WI38 (cell line): Measurements from ENCODE around the gene PHKG1.
"Not testable (repeated sequence)": the region's sequence is repeated elsewhere in the genome, so short reads cannot be mapped to it uniquely, and the experiment has no call there.

ENCODE experiments used
- H3K4me3 ChIP-seq: 2 replicates; pipeline ENCODE4 v1.5.1; 2011; ENCODE audit warnings: low read depth, mild to moderate bottlenecking, control low read depth, low read length
- CTCF ChIP-seq: IDR thresholded peaks from 2 replicates; pipeline ENCODE4 v1.5.1; 2012; ENCODE audit warnings: low read depth, mild to moderate bottlenecking, control low read depth, low read length

Gene PHKG1

GRCh38 chr7:56040730-56041129 is 52.0 kb downstream of the PHKG1 start:
- no peak for TF ChIP-seq CTCF
- H3K4me3 ChIP-seq, result no peak overlapping the region

GRCh38 chr7:56033671-56034432 is 58.9 kb downstream of the PHKG1 start:
- peak; percentile 35 for TF ChIP-seq CTCF
- peak overlapping the region; percentile 67 for H3K4me3 ChIP-seq

- H3K4me3 ChIP-seq, result peak overlapping the region; percentile 67; the same call in 1 of the 2 replicates
These were observed 60.2 kb downstream of the PHKG1 start for GRCh38 chr7:56032578-56032977.

GRCh38 chr7:56031556-56031955 is 61.2 kb downstream of the PHKG1 start:
- not testable (repeated sequence) for H3K4me3 ChIP-seq

- no peak overlapping the region for H3K4me3 ChIP-seq
- TF ChIP-seq CTCF, result no peak
These were observed 62.4 kb downstream of the PHKG1 start for GRCh38 chr7:56030340-56030739.
